Mesenteric fat pad (tissue), 1 donor: ENCODE measurements around the gene RSPH3. TPM values are rescaled to one million over a fixed set of nuclear protein-coding genes. Genes with fewer than 3 reads are reported as not detected.
"Not testable (repeated sequence)": the region's sequence is repeated elsewhere in the genome, so short reads cannot be mapped to it uniquely, and the experiment has no call there.

Source experiments
- DNase-seq: peaks from one replicate; pipeline ENCODE4 v3.0.0-alpha.2; 2020; ENCODE audit warnings: low spot score
- total RNA-seq: library from RNA; stranded (reverse); fragmentation: NEBNext Ultra II Directional; extraction: Animal tissue kit (Norgen Biotek cat#: 25700); gene quantifications from one replicate; pipeline ENCODE4 v1.2.1, GENCODE V29; 2021
- donor health status: DM: yes; HTN: yes; CAD: no.

RSPH3 gene
- total RNA-seq, 1 donor from 2014 or later = 6.7 TPM

- DNase-seq = not testable (repeated sequence)
Measured at GRCh38 chr6:159025224-159025623, 25.2 kb upstream of the RSPH3 start.

DNA sequence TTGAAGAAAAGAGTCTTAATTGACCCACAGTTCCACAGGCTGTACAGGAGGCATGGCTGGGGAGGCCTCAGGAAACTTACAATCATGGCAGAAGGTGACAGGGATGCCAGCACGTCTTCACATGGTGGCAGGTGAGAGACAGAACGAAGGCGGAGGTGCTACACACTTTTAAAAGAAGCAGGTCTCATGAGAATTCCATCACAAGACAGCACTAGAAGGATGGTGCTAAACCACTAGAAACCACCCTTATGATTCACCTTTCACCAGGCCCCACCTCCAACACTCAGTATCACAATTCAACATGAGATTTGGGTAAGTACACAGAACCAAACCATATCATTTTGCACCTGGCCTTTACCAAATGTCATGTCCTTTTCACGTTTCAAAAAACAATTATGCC is 23.9 kb upstream of the RSPH3 start:
- no peak for DNase-seq

DNA sequence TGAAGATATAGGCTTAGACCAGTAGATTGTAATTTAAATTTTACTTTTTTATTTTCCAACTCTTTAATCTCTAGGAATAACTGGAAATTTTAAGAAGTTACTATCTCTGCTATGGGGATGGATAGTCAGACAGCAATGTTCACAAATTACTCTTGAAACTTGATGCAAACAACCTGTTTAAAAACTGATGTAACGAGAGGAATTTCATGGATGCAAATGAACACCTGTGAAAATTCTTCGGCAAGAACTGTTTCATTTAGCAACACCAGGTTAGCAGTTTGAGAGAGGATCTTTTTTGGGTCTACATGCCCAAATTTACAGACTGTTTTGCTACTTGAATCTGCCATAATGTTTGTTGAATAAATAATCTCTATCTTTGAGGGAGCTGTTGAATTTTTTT is 20.0 kb upstream of the RSPH3 start:
- DNase-seq = no peak

DNA sequence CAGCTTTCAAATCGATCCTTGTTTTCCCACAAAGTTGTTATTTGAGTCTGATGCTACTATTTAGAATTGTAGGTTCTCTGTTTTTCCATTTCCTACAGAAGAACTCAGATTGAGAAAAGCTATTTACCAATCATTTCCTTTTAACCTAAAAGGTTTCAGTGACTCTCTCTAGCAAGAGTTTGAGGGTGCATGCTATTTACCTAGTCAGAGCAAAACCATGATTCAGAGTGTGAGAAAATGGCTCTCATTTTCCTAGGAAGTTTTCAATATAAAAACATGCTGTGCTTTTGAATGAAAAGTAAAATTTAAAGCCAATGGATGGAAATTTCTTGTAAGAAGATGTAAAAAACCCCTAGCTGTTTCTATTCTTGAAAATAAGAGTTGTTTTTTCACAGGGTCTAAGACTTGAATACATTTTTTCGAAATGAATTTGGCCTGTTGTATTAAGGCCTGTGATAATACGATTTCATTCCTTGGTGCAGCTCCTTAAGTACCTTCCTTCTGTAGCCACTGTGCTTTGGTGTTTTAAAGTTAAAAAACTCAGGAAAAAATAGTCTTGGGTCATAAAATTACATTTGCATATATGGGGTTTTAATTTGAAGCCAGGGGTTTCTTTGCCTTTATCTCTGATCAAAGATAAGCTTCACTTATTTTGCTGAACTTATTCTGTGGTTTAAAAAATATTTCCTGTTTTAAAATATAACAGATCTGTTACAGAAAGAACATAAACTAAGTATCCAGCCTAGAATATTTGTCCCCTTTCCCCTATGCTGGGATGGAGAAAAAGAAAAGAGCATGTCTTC is 18.0 kb upstream of the RSPH3 start:
- no peak for DNase-seq

DNA sequence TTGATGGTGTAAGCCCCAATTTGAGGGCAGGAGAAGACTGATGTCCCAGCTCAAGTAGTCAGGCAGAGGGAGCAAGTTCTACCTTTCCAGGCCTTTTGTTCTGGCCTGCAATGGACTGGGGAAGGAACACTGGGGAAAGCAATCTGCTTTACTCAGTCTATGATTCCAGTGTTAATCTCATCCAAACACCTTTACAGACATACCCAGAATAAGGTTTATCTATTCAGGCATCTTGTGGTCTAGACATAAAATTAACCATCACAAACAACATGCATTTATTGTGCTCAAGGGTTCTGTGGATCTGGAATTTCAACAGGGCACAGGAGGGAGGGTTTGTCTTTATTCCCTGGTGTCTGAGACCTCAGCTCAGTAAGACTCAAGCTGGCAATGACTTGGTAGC is 14.4 kb upstream of the RSPH3 start:
- no peak for DNase-seq

DNA sequence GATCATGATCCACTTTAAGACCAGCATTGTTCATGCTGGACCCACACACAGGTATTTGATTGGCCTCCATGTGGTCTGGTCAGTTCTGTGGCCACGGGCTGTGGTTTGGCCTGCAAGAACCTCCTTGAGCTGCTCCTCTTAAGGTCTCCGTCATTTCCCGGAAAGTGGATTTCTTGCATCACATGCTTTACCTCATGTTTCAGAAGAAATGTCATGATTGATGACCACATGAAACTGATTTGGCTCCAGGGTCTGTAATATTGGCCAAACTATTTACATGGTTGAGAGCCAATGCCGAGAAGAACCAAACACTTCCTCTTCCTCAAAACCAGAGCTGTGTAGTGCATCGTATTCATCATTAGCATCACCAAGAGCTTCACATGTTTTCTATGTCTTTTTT is 13.2 kb upstream of the RSPH3 start:
- no peak for DNase-seq

DNA sequence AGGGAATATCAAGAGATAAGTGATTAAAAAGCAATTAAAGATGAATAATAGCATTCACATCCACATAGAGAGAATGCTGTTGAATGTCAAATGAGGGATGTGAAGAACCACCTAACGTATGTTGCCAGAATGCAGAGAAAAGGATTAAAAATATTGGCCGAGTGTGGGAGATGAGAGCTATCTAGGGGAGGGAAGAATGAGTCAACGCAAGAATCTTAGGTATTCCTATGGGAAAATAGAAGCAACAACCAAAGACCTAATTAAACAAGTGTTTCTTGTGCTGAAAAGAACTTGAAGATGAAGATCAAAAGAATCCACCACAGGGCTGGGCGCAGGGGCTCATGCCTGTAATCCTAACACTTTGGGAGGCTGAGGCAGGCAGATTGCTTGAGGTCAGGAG is 12.2 kb upstream of the RSPH3 start:
- no peak for DNase-seq

- not testable (repeated sequence) for DNase-seq
Measured at GRCh38 chr6:159010037-159010612, 10.1 kb upstream of the RSPH3 start.

GRCh38 chr6:159008656-159009288 is 8.8 kb upstream of the RSPH3 start:
- no peak for DNase-seq

GRCh38 chr6:159007510-159007909 is 7.5 kb upstream of the RSPH3 start:
- no peak for DNase-seq

DNA sequence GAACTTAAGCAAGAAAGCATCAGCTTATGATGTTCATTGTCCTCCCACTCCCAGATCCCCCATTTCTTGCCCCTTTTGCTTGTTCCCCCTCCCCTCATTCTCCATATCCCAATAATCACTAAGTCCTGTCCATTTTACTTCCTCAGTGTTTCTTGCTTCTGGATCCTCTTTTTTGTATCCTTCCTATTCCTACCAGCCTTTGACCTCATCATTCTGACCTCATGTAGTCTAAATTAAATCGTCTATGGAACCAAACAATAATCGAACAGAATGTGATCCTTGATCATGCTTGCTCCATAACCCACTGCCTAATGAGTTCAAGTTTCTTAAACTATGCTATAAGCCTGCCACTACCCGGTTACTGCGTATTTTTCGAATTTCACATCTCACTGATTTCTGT is 5.4 kb upstream of the RSPH3 start:
- no peak for DNase-seq

DNA sequence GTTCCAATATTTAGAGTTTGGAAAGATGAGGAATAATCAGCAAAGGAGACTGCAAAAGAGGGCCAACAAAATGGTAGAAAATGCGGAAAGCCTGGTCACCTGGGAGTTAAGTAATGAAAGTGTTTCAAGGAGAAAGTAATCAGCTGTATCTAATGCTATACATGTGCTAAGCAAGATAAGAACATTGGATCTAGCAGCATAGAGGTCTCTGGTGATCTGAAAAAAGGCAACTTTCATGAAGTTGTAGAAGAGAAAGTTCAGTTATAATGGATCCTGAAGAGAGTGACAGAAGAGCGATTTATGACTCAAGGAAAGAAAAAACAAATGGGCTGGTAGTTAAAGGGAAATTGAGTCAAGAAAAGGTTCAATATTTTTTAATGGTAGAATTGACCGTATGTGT is 4.6 kb upstream of the RSPH3 start:
- DNase-seq = no peak

GRCh38 chr6:159002432-159003155 is 2.6 kb upstream of the RSPH3 start:
- DNase-seq = no peak

GRCh38 chr6:158999154-158999665 is 792 bp downstream of the RSPH3 start:
- no peak for DNase-seq

GRCh38 chr6:158996856-158997255 is 3.1 kb downstream of the RSPH3 start:
- DNase-seq = no peak

- DNase-seq = no peak
Measured at GRCh38 chr6:158993639-158994038, 6.4 kb downstream of the RSPH3 start.

GRCh38 chr6:158991017-158991723 is 8.8 kb downstream of the RSPH3 start:
- DNase-seq = no peak

DNA sequence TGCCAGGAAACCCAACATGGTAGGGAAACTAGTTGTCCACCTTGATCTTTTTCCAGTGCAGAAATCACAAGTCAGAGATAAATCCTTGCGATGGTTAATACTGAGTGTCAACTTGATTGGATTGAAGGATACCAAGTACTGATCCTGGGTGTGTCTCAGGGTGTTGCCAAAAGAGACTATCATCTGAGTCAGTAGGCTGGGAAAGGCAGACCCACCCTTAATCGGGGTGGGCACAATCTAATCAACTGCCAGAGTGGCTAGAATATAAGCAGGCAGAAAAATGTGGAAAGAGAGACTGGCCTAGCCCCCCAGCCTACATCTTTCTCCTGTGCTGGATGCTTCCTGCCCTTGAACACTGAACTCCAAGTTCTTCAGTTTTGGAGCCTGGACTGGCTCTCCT is 10.3 kb downstream of the RSPH3 start:
- not testable (repeated sequence) for DNase-seq

DNA sequence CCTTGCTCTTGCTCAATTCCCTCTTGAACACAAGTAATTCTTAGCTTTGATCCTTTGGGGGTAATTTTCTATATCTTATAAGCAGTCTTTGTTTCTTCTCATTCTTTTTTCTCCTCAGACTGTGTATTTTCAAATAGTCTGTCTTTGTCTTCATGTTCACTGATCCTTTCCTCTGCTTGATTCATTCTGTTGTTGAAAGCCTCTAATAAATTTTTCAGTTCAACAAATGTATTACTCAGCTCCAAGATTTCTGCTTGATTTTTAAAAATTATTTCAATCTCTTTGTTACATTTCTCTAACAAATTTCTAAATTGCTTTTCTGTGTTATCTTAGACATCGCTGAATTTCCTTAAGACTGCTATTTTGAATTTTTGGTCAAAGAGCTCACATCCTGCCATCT is 11.5 kb downstream of the RSPH3 start:
- no peak for DNase-seq

GRCh38 chr6:158987657-158988056 is 12.3 kb downstream of the RSPH3 start:
- no peak for DNase-seq

GRCh38 chr6:158978757-158979156 is 21.2 kb downstream of the RSPH3 start:
- no peak for DNase-seq
